Lower leg skin (tissue), 4 donors: ENCODE data around the gene CLPTM1. TPM values are rescaled to one million over a fixed set of nuclear protein-coding genes. Genes with fewer than 3 reads are reported as not detected.
A peak's percentile ranks its signal among the peaks of the same experiment; 100 is the strongest.

ENCODE experiments used
- DNase-seq, 2 donors: peaks; one replicate each; pipeline ENCODE4 v3.0.0-alpha.2; 2019; ENCODE audit warnings: low spot score in 2 of 2
- H3K4me3 ChIP-seq: fragments of 200-600 bp; sonication (generic); 2 replicates; pipeline ENCODE4 v1.5.1; 2017; ENCODE audit warnings: mild to moderate bottlenecking, low read depth; ENCODE audit not compliant: poor library complexity, severe bottlenecking
- CTCF ChIP-seq, 3 donors: fragments of 450-650 bp; IDR thresholded peaks; one replicate each; pipeline ENCODE4 v1.5.1; 2016; ENCODE audit warnings: antibody characterized with exemption in 3 of 3, mild to moderate bottlenecking in 3 of 3, moderate library complexity in 2 of 3
- POLR2A ChIP-seq, 2 donors: fragments of 450-650 bp; IDR thresholded peaks; one replicate each; pipeline ENCODE4 v1.6.1; 2016 to 2017; ENCODE audit warnings: antibody characterized with exemption in 2 of 2, mild to moderate bottlenecking in 1 of 2, moderate library complexity in 1 of 2
- WGBS, 2 donors: methylation state at CpG; one replicate each; pipeline ENCODE4 v1.1.5; 2018; 5-methylcytosine and 5-hydroxymethylcytosine counted together
- intact Hi-C: fragments of 100-400 bp; cut with DNase I; formaldehyde crosslinking; loops from one replicate; pipeline ENCODE4 v1.15.0; 2023; ENCODE audit warnings: low total_unique reads
- total RNA-seq, 4 donors: library from RNA; depleted of rRNA; stranded (reverse); fragments of >200 nt; gene quantifications; one replicate each; pipeline ENCODE4 v1.1.0, GENCODE V29; 2016

The CLPTM1 gene
- total RNA-seq, 4 donors from 2014 or later: 78.5 to 103 (median 94.2) TPM

- 80 to 87% methylated on average over 4 to 5 of the region's 5 CpGs for WGBS, 2 donors
- TF ChIP-seq POLR2A (IDR thresholded peaks at IDR 0.05) (no peak), CTCF (IDR thresholded peaks at IDR 0.05) (no peak)
- intact Hi-C loops: no loop called here
- H3K4me3 ChIP-seq: no peak overlapping the region
- DNase-seq: no peak
These were observed 6.3 kb upstream of the CLPTM1 start for GRCh38 chr19:44948763-44949374.

GRCh38 chr19:44949550-44949949, 5.6 kb upstream of the CLPTM1 start:
- TF ChIP-seq POLR2A (IDR thresholded peaks at IDR 0.05) (no peak), CTCF (IDR thresholded peaks at IDR 0.05) (no peak)
- no peak for DNase-seq
- WGBS, 2 donors: 81 to 94% methylated on average over 9 of the region's 9 CpGs
- intact Hi-C loops: no loop called here
- no peak overlapping the region for H3K4me3 ChIP-seq

GRCh38 chr19:44951179-44952159, 3.7 kb upstream of the CLPTM1 start:
- H3K4me3 ChIP-seq: no peak overlapping the region
- intact Hi-C loops: loop anchor here (5.0 kb wide), 1 partner anchor 49 kb away; no protein-coding TSS in a partner anchor
- TF ChIP-seq POLR2A (IDR thresholded peaks at IDR 0.05): no peak
- TF ChIP-seq CTCF (IDR thresholded peaks at IDR 0.05): peak in 1 of 3 donors; percentile 66
- DNase-seq: peak in 1 of 2 donors; percentile 64
- WGBS, 2 donors: 41% methylated on average over 13 of the region's 13 CpGs

- H3K4me3 ChIP-seq: peak overlapping the region; percentile 78
- peak in 1 of 2 donors; percentile 33 for DNase-seq
- no peak for TF ChIP-seq POLR2A (IDR thresholded peaks at IDR 0.05)
- TF ChIP-seq CTCF (IDR thresholded peaks at IDR 0.05): no peak
- intact Hi-C loops: loop anchor here (5.0 kb wide), 1 partner anchor 52 kb away; no protein-coding TSS in a partner anchor
- 22 to 27% methylated on average over 13 of the region's 13 CpGs for WGBS, 2 donors
These were observed 917 bp upstream of the CLPTM1 start for GRCh38 chr19:44954278-44954648.

- H3K4me3 ChIP-seq: peak overlapping the region; percentile 78
- no peak for DNase-seq
- WGBS, 2 donors: 2 to 3% methylated on average over 28 to 34 of the region's 40 CpGs
- intact Hi-C loops: no loop called here
- no peak for TF ChIP-seq CTCF (IDR thresholded peaks at IDR 0.05)
- TF ChIP-seq POLR2A (IDR thresholded peaks at IDR 0.05): no peak
These were observed 592 bp downstream of the CLPTM1 start for GRCh38 chr19:44955505-44956439.
